Epithelial cell of proximal tubule (primary cell): ENCODE data around the gene NUDT19. TPM values are rescaled to one million over a fixed set of nuclear protein-coding genes. Genes with fewer than 3 reads are reported as not detected.
A peak's percentile ranks its signal among the peaks of the same experiment; 100 is the strongest.
"Not testable (repeated sequence)": the region's sequence is repeated elsewhere in the genome, so short reads cannot be mapped to it uniquely, and the experiment has no call there.

Experiments
- DNase-seq: peaks from one replicate; pipeline ENCODE4 v3.0.0-alpha.2; 2011; ENCODE audit warnings: low read depth
- H3K4me3 ChIP-seq: 2 replicates; pipeline ENCODE4 v1.5.1; 2011; ENCODE audit warnings: low read depth, mild to moderate bottlenecking, low read length
- CTCF ChIP-seq: conservative IDR thresholded peaks from 2 replicates; pipeline ENCODE4 v1.5.1; 2012; ENCODE audit warnings: low read depth, mild to moderate bottlenecking, low read length
- total RNA-seq: library from RNA; depleted of rRNA; stranded (reverse); fragments of >200 nt; gene quantifications from 2 replicates; pipeline ENCODE4 v1.2.3, GENCODE V29; 2015

Gene NUDT19
- 7.7 and 14.4 TPM in 2 replicates for total RNA-seq

- TF ChIP-seq CTCF, result no peak
- no peak for DNase-seq
- H3K4me3 ChIP-seq, result peak within 1 kb of the TSS; percentile 71
These were observed at the start of gene NUDT19 for GRCh38 chr19:32691291-32691951. Gene NUDT19 (plus strand): TSS chr19:32691821. CDS start chr19:32691961, 140 bp downstream.

- no peak overlapping the region for H3K4me3 ChIP-seq
- no peak for DNase-seq
- TF ChIP-seq CTCF, result no peak
These were observed 48.9 kb upstream of the NUDT19 start for GRCh38 chr19:32642771-32643170.

- no peak for TF ChIP-seq CTCF
- no peak overlapping the region for H3K4me3 ChIP-seq
- no peak for DNase-seq
These were observed 45.1 kb upstream of the NUDT19 start for GRCh38 chr19:32646556-32646955.

- TF ChIP-seq CTCF, result no peak
- no peak overlapping the region for H3K4me3 ChIP-seq
- DNase-seq, result no peak
These were observed 44.3 kb upstream of the NUDT19 start for GRCh38 chr19:32647361-32647760.

GRCh38 chr19:32649751-32650150, 41.9 kb upstream of the NUDT19 start:
- no peak for DNase-seq
- no peak for TF ChIP-seq CTCF
- no peak overlapping the region for H3K4me3 ChIP-seq

GRCh38 chr19:32650671-32651070, 41.0 kb upstream of the NUDT19 start:
- DNase-seq, result no peak
- no peak for TF ChIP-seq CTCF
- no peak overlapping the region for H3K4me3 ChIP-seq

- TF ChIP-seq CTCF, result no peak
- H3K4me3 ChIP-seq, result no peak overlapping the region
- no peak for DNase-seq
These were observed 39.9 kb upstream of the NUDT19 start for GRCh38 chr19:32651729-32652140.

GRCh38 chr19:32652331-32652730, 39.3 kb upstream of the NUDT19 start:
- DNase-seq, H3K4me3 ChIP-seq: not testable (repeated sequence)
